Measurements from ENCODE around the gene CHCHD6. TPM values are rescaled to one million over a fixed set of nuclear protein-coding genes. Genes with fewer than 3 reads are reported as not detected.

CHCHD6 gene
- total RNA-seq, 1 experiment from 2014 or later = 29.6 TPM

- intact Hi-C loops (cut with micrococcal nuclease) = no loop called here
- Mint-ChIP-seq H3K36me3 (ENCODE audit: insufficient read depth, unreplicated experiment) (peaks cover 6% of the 10 kb centered on the region), H3K4me1 (ENCODE audit: insufficient read depth, unreplicated experiment) (no peaks in the 10 kb centered on the region), H3K27ac (ENCODE audit: low read depth, unreplicated experiment) (no peak overlapping the region), H3K4me3 (ENCODE audit: unreplicated experiment) (no peak overlapping the region), H3K27me3 (ENCODE audit: insufficient read depth, unreplicated experiment) (no peaks in the 10 kb centered on the region), H3K9me3 (ENCODE audit: unreplicated experiment) (no peaks in the 10 kb centered on the region)
- no peak for TF ChIP-seq CTCF (IDR thresholded peaks at IDR 0.05; ENCODE audit: unreplicated experiment)
- BruUV-seq (replicated peaks) = no TSS peak
- CTCF ChIA-PET = interaction anchor here (1.1 to 1.7 kb wide), 2 partner anchors 35 to 330 kb away, joined by 4 read pairs; no protein-coding TSS in a partner anchor
- POLR2A ChIA-PET = no interaction called here
- no peak for DNase-seq (ENCODE audit: unreplicated experiment)
Measured at GRCh38 chr3:126851934-126852333, 147.9 kb downstream of the CHCHD6 start.

- Mint-ChIP-seq H3K4me3 (ENCODE audit: unreplicated experiment) (no peak overlapping the region), H3K9me3 (ENCODE audit: unreplicated experiment) (no peaks in the 10 kb centered on the region), H3K4me1 (ENCODE audit: insufficient read depth, unreplicated experiment) (peaks cover 3% of the 10 kb centered on the region), H3K36me3 (ENCODE audit: insufficient read depth, unreplicated experiment) (peaks cover 6% of the 10 kb centered on the region), H3K27ac (ENCODE audit: low read depth, unreplicated experiment) (no peak overlapping the region), H3K27me3 (ENCODE audit: insufficient read depth, unreplicated experiment) (no peaks in the 10 kb centered on the region)
- intact Hi-C loops (cut with micrococcal nuclease) = no loop called here
- no TSS peak for BruUV-seq (replicated peaks)
- no peak for TF ChIP-seq CTCF (IDR thresholded peaks at IDR 0.05; ENCODE audit: unreplicated experiment)
- ChIA-PET CTCF (no interaction called here), POLR2A (no interaction called here)
- no peak for DNase-seq (ENCODE audit: unreplicated experiment)
Measured at GRCh38 chr3:126852511-126852910, 148.5 kb downstream of the CHCHD6 start.

GRCh38 chr3:126854666-126855065, 150.6 kb downstream of the CHCHD6 start:
- ChIA-PET POLR2A (no interaction called here), CTCF (interaction anchor here (0.6 to 1.1 kb wide), 3 partner anchors 13 to 601 kb away, joined by 3 read pairs; no protein-coding TSS in a partner anchor)
- peaks cover 21% of the 10 kb centered on the region for H3K4me1 Mint-ChIP-seq (ENCODE audit: insufficient read depth, unreplicated experiment)
- H3K9me3 Mint-ChIP-seq (ENCODE audit: unreplicated experiment) = no peaks in the 10 kb centered on the region
- no peak for DNase-seq (ENCODE audit: unreplicated experiment)
- peaks cover 6% of the 10 kb centered on the region for H3K36me3 Mint-ChIP-seq (ENCODE audit: insufficient read depth, unreplicated experiment)
- intact Hi-C loops (cut with micrococcal nuclease) = no loop called here
- no TSS peak for BruUV-seq (replicated peaks)
- H3K4me3 Mint-ChIP-seq (ENCODE audit: unreplicated experiment) = no peak overlapping the region
- no peak for TF ChIP-seq CTCF (IDR thresholded peaks at IDR 0.05; ENCODE audit: unreplicated experiment)
- H3K27ac Mint-ChIP-seq (ENCODE audit: low read depth, unreplicated experiment) = no peak overlapping the region
- no peaks in the 10 kb centered on the region for H3K27me3 Mint-ChIP-seq (ENCODE audit: insufficient read depth, unreplicated experiment)

GRCh38 chr3:126855374-126855773, 151.3 kb downstream of the CHCHD6 start:
- Mint-ChIP-seq H3K27me3 (ENCODE audit: insufficient read depth, unreplicated experiment) (no peaks in the 10 kb centered on the region), H3K9me3 (ENCODE audit: unreplicated experiment) (no peaks in the 10 kb centered on the region), H3K4me1 (ENCODE audit: insufficient read depth, unreplicated experiment) (peaks cover 23% of the 10 kb centered on the region), H3K4me3 (ENCODE audit: unreplicated experiment) (no peak overlapping the region), H3K36me3 (ENCODE audit: insufficient read depth, unreplicated experiment) (peaks cover 6% of the 10 kb centered on the region), H3K27ac (ENCODE audit: low read depth, unreplicated experiment) (no peak overlapping the region)
- intact Hi-C loops (cut with micrococcal nuclease) = no loop called here
- ChIA-PET CTCF (interaction anchor here (0.7 kb wide), 1 partner anchor 47 kb away, joined by 3 read pairs; no protein-coding TSS in a partner anchor), POLR2A (no interaction called here)
- no peak for TF ChIP-seq CTCF (IDR thresholded peaks at IDR 0.05; ENCODE audit: unreplicated experiment)
- no TSS peak for BruUV-seq (replicated peaks)
- DNase-seq (ENCODE audit: unreplicated experiment) = no peak
